D721Med (cell line): ENCODE data around the gene LHX2.
"Not testable (repeated sequence)": the region's sequence is repeated elsewhere in the genome, so short reads cannot be mapped to it uniquely, and the experiment has no call there.

ENCODE experiments used
- DNase-seq: peaks from one replicate; pipeline ENCODE4 v3.0.0; 2011; ENCODE audit warnings: low spot score; ENCODE audit not compliant: insufficient read length
- FAIRE-seq: peaks from 2 replicates; lab custom pipeline; 2011; peaks lifted over from hg19 to GRCh38; lab: Jason Lieb, UNC
- TF ChIP-seq, protein P1 (sequence below): IDR thresholded peaks from 2 replicates; pipeline ENCODE4 v1.5.1; 2012; ENCODE audit warnings: mild to moderate bottlenecking, control low read depth; ENCODE audit not compliant: insufficient read depth; ENCODE audit errors: missing control alignments

Gene LHX2

DNA sequence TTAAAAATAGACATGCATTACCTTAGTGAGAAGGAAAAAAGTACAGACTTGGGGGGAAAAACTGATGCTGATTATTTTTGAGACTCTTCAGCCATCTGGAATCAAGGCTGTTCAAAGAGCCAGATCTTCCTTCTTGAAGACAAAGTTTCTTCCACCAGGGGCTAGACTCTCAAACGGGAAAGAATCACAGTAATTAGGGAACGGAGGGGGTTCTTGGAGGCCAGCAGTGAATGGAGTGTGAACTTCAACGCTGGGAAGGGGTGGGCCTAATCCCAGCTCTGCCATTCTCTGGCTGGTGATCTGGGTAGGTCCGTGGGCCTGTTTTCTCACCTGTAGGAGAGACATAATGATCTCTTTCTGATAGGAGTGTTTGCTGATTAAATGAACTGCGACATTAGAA is 21.1 kb upstream of the LHX2 start:
- TF ChIP-seq, protein P1, sequence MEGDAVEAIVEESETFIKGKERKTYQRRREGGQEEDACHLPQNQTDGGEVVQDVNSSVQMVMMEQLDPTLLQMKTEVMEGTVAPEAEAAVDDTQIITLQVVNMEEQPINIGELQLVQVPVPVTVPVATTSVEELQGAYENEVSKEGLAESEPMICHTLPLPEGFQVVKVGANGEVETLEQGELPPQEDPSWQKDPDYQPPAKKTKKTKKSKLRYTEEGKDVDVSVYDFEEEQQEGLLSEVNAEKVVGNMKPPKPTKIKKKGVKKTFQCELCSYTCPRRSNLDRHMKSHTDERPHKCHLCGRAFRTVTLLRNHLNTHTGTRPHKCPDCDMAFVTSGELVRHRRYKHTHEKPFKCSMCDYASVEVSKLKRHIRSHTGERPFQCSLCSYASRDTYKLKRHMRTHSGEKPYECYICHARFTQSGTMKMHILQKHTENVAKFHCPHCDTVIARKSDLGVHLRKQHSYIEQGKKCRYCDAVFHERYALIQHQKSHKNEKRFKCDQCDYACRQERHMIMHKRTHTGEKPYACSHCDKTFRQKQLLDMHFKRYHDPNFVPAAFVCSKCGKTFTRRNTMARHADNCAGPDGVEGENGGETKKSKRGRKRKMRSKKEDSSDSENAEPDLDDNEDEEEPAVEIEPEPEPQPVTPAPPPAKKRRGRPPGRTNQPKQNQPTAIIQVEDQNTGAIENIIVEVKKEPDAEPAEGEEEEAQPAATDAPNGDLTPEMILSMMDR = no peak
- FAIRE-seq (no peak), DNase-seq (no peak)

DNA sequence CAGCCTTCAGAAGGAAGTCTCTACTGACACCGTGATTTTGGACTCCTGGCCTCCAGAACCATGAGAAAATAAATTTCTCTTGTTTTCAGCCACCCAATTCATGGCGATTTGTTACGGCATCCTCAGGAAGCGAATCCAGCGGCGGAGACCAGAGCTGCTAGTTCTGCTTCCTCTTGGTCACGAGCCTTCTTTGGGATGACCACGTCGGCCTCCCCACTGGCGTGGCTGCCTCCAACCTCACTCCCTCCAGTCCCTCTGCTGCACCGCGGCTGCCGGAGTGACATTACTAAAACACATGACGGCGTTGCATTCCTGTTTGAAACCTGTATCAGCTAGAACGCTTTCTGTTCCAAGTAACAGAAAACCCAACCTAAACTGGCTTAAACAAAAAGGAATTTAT is 18.9 kb upstream of the LHX2 start:
- DNase-seq, FAIRE-seq: not testable (repeated sequence)

DNA sequence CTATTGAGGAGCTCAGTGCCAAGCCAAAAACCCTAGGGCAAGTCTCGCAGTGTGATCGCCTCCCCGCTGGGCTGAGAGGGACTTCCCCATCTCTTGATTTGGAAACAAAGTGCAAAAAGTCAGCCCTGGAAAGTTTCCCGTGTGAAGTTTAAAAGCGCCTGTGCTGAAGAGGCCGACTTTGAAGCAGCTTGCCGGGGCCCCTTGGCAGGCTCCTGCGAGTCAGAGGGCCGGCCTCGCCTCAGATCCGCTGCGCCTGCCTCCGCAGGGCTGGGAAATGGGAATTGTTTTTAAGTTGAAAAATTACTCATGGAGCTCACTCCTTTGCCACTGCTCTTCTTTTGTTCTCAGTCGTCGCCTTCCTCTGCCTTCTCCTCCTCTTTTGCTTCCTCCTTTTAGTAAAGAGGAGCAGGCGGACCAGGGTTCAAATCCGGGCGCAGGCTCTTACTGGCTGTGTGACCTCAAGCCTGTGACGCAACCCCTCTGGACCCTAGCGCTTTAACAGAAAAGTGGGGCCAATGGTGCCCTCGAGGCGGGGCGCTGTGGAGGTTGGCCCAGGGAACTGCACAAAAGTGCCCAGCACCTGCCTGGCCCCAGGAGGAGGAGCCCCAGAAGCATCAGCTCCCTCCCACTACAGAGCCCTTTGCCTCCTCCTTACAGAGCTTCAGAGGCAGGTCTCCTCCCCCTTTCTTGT is 14.7 kb upstream of the LHX2 start:
- DNase-seq (no peak), FAIRE-seq (no peak)
- TF ChIP-seq, protein P1 = no peak

GRCh38 chr9:123997665-123998277 is 13.8 kb upstream of the LHX2 start:
- FAIRE-seq (no peak), DNase-seq (no peak)
- TF ChIP-seq, protein P1 = no peak

DNA sequence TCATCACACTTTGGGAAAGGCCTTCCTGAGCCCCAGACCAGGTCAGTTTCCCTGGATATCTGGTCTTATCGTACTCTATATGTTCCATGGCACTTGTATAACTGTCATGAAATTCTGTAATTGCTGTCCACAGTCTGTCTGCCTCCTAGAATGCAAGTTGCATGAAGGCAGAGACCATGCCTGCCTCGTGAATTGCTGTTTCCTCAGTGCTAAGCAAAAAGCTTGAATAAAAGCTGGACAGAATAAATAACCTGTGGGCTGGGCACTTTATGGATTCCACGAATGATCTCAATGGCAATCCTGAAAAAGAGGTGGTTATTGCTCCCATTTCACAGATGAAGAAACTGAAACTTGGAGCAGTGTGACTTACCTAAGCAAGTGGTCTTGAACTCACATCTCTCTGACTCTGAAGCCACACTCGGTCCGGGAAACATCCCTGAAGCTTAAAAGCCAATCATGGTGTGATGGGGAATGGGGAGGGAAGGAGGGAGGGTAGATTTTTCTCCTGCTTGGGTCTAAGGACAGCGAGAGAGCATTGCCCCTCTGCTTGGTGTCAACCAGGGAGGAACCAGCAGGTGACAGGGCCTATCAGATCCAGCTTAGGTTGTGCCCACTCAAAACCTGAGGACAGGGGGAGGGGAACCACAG is 13.2 kb upstream of the LHX2 start:
- DNase-seq (no peak), FAIRE-seq (no peak)
- TF ChIP-seq, protein P1 = no peak

DNA sequence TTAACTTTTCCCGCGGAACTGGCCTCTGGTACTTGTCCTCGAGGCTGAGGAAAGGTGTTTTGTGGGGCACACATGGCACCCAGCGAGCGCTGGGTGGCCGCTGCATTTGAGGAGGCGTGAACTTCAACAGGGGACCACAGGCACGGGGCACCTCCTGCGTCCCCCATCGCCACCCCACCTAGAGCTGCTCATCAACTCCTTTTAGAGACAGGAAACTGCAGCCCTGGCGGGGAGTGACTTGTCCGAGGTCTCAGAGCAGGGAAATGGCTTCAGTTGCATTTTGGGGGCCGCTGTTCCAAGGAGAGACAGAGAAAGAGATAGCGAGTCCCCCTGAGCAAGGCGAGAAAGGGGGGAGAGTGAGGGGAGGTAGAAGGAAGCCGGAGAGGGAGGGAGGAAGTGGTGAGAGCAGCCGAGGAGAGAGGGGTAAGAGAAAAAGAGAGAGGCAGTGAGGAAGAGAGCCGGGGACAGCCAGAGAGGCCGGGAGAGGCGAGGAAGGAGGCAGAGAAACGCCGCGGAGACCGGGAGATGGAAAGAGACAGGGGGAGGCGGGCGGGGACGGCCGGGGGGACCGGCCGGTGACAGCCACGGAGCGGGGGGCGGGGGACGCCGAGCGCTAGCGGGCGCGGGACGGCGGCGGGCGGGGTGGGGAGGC is 12.5 kb upstream of the LHX2 start:
- DNase-seq (no peak), FAIRE-seq (no peak)
- TF ChIP-seq, protein P1 = no peak

DNA sequence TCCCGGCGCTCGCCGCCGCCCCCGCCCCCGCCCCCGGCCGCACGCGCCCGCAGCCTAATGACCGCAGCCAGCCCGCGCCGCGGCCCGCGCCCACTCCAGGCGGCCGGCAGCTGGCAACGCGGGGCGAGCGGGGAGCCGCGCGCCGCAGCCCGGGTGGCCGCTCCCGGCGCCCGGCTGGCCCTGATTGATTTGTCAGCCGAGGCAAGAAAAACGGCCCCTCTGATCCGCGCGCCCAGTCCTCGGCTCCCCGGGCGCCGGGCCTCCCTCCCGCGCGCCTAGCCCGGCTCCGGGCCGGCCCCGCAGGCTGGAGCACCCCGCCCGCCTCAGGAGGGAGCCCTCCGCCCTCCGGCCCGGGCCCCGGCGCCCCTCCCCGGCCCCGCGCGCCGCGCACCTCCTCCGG is 11.9 kb upstream of the LHX2 start:
- FAIRE-seq = no peak
- DNase-seq = no peak

More for the DNA sequence above, 11.9 kb upstream of the LHX2 start:
- TF ChIP-seq, protein P1 = no peak
